Vagina (tissue), 2 donors: ENCODE results near the gene TNFSF4. TPM values are rescaled to one million over a fixed set of nuclear protein-coding genes. Genes with fewer than 3 reads are reported as not detected.
A peak's percentile ranks its signal among the peaks of the same experiment; 100 is the strongest.

ENCODE experiments used
- DNase-seq, 2 donors: peaks; one replicate each; pipeline ENCODE4 v3.0.0-alpha.2; 2017; ENCODE audit errors: extremely low spot score in 2 of 2
- H3K27ac ChIP-seq: fragments of 200-600 bp; sonication (generic); one replicate; pipeline ENCODE4 v1.5.1; 2019
- H3K27me3 ChIP-seq: fragments of 200-600 bp; sonication (generic); one replicate; pipeline ENCODE4 v1.5.1; 2019
- H3K36me3 ChIP-seq, 2 donors: fragments of 200-600 bp; sonication (generic); one replicate each; pipeline ENCODE4 v1.5.1; 2017 to 2019
- H3K4me1 ChIP-seq: fragments of 200-600 bp; sonication (generic); one replicate; pipeline ENCODE4 v1.5.1; 2019
- H3K4me3 ChIP-seq, 2 donors: fragments of 200-600 bp; sonication (generic); 1 replicate in 1 of 2; 2 replicates in 1 of 2; pipeline ENCODE4 v1.5.1; 2016 to 2019
- H3K9me3 ChIP-seq: fragments of 200-600 bp; sonication (generic); one replicate; pipeline ENCODE4 v1.5.1; 2019
- CTCF ChIP-seq, 3 experiments: fragments of 450-650 bp in 2 of 3; fragments of 200-600 bp in 1 of 3; sonication (generic) in 1 of 3; IDR thresholded peaks; one replicate each; pipeline ENCODE4 v1.5.1; 2017 to 2019; ENCODE audit warnings: antibody characterized with exemption in 3 of 3, mild to moderate bottlenecking in 2 of 3, moderate library complexity in 2 of 3
- POLR2A ChIP-seq, 2 donors: fragments of 450-650 bp; IDR thresholded peaks; one replicate each; pipeline ENCODE4 v1.6.1; 2017; ENCODE audit warnings: antibody characterized with exemption in 2 of 2, mild to moderate bottlenecking in 2 of 2, moderate library complexity in 2 of 2
- POLR2AphosphoS5 ChIP-seq, 2 donors: sonication (generic); formaldehyde crosslinking; IDR thresholded peaks; one replicate each; pipeline ENCODE4 v1.9.0; 2017; ENCODE audit warnings: antibody characterized with exemption in 2 of 2, mild to moderate bottlenecking in 2 of 2, low read depth in 1 of 2; ENCODE audit not compliant: insufficient read depth in 1 of 2
- intact Hi-C: fragments of 100-400 bp; cut with DNase I; formaldehyde crosslinking; loops from one replicate; pipeline ENCODE4 v1.15.1; 2023
- total RNA-seq: library from RNA; depleted of rRNA; stranded (reverse); fragments of >200 nt; gene quantifications from one replicate; pipeline ENCODE4 v1.2.3, GENCODE V29; 2016

The TNFSF4 gene
- total RNA-seq, 1 donor from 2014 or later: 0.74 TPM

GRCh38 chr1:173204693-173205092 lies 2.4 kb downstream of the TNFSF4 start:
- Histone ChIP-seq H3K4me1 (peaks cover 6% of the 10 kb centered on the region), H3K4me3 (no peak overlapping the region), H3K27me3 (no peaks in the 10 kb centered on the region), H3K36me3 (no peaks in the 10 kb centered on the region), H3K9me3 (no peaks in the 10 kb centered on the region), H3K27ac (no peak overlapping the region)
- no peak for DNase-seq
- TF ChIP-seq POLR2A (IDR thresholded peaks at IDR 0.05): no peak
- no peak for TF ChIP-seq POLR2AphosphoS5 (IDR thresholded peaks at IDR 0.05; ENCODE audit: insufficient read depth in 1 of 2, low read depth in 1 of 2)
- TF ChIP-seq CTCF (IDR thresholded peaks at IDR 0.05): no peak
- intact Hi-C loops: loop anchor here (5.0 kb wide), 1 partner anchor 457 kb away; no protein-coding TSS in a partner anchor

- TF ChIP-seq POLR2A (IDR thresholded peaks at IDR 0.05): no peak
- TF ChIP-seq CTCF (IDR thresholded peaks at IDR 0.05): peak; percentile 32 to 63 (median 49)
- Histone ChIP-seq H3K27ac (no peak overlapping the region), H3K36me3 (no peaks in the 10 kb centered on the region), H3K4me1 (peaks cover 6% of the 10 kb centered on the region), H3K9me3 (no peaks in the 10 kb centered on the region), H3K27me3 (no peaks in the 10 kb centered on the region), H3K4me3 (no peak overlapping the region)
- DNase-seq: no peak
- intact Hi-C loops: loop anchor here (5.0 kb wide), 1 partner anchor 455 kb away; no protein-coding TSS in a partner anchor
Observed at GRCh38 chr1:173202424-173203145, 4.5 kb downstream of the TNFSF4 start.

- no peaks in the 10 kb centered on the region for H3K9me3 ChIP-seq
- H3K4me1 ChIP-seq: peaks cover 4% of the 10 kb centered on the region
- no peak for DNase-seq
- TF ChIP-seq POLR2A (IDR thresholded peaks at IDR 0.05): no peak
- TF ChIP-seq CTCF (IDR thresholded peaks at IDR 0.05): no peak
- no peak for TF ChIP-seq POLR2AphosphoS5 (IDR thresholded peaks at IDR 0.05; ENCODE audit: insufficient read depth in 1 of 2, low read depth in 1 of 2)
- H3K27me3 ChIP-seq: no peaks in the 10 kb centered on the region
- H3K27ac ChIP-seq: no peak overlapping the region
- no peaks in the 10 kb centered on the region for H3K36me3 ChIP-seq
- H3K4me3 ChIP-seq: no peak overlapping the region
- intact Hi-C loops: loop anchor here (5.0 kb wide), 1 partner anchor 455 kb away; no protein-coding TSS in a partner anchor
Observed at GRCh38 chr1:173201969-173202368, 5.2 kb downstream of the TNFSF4 start.

DNA sequence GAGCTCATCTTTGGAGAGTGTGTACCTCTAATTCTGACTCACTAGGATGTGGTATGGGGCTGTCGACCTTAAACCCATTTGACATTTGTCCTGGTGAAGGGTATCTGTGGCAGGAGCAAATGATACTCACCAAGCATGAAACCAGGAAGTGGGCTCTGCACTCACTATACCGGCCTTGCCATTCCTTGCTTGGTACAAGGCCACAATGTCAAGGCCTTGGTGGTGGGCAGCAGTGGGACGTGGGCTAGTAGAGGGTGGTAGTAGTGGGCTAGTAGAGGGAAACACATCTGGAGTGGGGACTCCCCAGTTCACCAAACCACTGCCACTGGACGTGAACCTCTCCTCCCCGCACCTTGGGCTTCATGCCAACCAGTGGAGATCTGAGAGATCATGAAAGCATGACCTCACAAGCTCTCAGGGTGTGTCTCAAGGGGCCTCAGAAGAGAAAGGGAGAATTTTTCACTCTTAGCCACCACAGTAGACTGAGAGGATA lies 11.5 kb downstream of the TNFSF4 start:
- H3K9me3 ChIP-seq: no peaks in the 10 kb centered on the region
- intact Hi-C loops: loop anchor here (5.0 kb wide), 1 partner anchor 368 kb away; no protein-coding TSS in a partner anchor

More for the DNA sequence above, 11.5 kb downstream of the TNFSF4 start:
- no peak for TF ChIP-seq POLR2A (IDR thresholded peaks at IDR 0.05)
- TF ChIP-seq CTCF (IDR thresholded peaks at IDR 0.05): no peak
- Histone ChIP-seq H3K27ac (no peak overlapping the region), H3K36me3 (no peaks in the 10 kb centered on the region), H3K4me3 (no peak overlapping the region), H3K27me3 (no peaks in the 10 kb centered on the region), H3K4me1 (peaks cover 6% of the 10 kb centered on the region)
- no peak for DNase-seq
